ENCODE results near the gene PLCL1.
"Not testable (repeated sequence)": the region's sequence is repeated elsewhere in the genome, so short reads cannot be mapped to it uniquely, and the experiment has no call there.

PLCL1 gene

DNA sequence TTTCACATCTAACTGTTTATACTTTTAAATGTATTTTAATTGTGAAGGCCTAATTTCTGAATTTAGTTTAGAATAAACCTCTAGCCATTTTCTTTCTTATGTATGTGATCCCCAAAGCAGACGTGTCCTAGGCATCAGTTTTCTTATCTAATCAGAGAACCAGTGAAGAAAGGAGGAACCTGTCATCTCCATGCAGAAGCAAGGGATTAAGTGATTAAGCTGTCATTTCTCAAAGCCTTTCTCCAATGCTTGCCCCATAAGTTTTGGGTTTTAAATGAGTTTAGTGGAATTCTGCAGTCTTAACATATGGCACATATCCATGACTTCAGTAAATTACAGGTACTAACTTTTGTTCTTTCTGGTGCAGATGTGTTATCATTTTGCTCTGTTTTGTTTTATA, 190.4 kb downstream of the PLCL1 start:
- Mint-ChIP-seq H3K4me1 (ENCODE audit: low read depth) (peaks cover 23% of the 10 kb centered on the region), H3K4me3 (no peak overlapping the region), H3K9me3 (peaks cover 5% of the 10 kb centered on the region), H3K27me3 (no peaks in the 10 kb centered on the region), H3K36me3 (ENCODE audit: low read depth) (no peaks in the 10 kb centered on the region), H3K27ac (no peak overlapping the region)
- intact Hi-C loops (cut with micrococcal nuclease), result no loop called here

DNA sequence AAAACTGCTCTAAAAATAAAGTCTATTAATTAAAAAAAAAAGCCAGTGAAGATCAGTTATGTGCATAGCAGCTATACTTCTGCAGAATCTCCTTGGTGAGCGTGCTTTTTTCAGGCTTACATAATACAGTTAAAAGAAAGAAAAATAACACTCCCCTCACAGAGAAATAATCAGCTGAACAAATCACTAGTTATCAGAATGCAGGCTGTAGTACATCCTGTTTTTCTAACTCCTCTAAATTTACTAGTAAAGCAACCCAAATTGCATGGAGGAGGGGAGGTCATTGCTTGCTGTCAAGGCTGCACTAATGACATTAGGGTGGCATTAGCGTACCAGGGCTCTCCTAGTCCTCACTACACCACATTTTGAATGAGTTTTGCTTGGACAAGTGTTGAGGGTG, 192.2 kb downstream of the PLCL1 start:
- Mint-ChIP-seq H3K9me3 (no peaks in the 10 kb centered on the region), H3K4me1 (ENCODE audit: low read depth) (peaks cover 17% of the 10 kb centered on the region), H3K4me3 (no peak overlapping the region), H3K27ac (no peak overlapping the region), H3K36me3 (ENCODE audit: low read depth) (no peaks in the 10 kb centered on the region), H3K27me3 (no peaks in the 10 kb centered on the region)
- intact Hi-C loops (cut with micrococcal nuclease), result no loop called here

DNA sequence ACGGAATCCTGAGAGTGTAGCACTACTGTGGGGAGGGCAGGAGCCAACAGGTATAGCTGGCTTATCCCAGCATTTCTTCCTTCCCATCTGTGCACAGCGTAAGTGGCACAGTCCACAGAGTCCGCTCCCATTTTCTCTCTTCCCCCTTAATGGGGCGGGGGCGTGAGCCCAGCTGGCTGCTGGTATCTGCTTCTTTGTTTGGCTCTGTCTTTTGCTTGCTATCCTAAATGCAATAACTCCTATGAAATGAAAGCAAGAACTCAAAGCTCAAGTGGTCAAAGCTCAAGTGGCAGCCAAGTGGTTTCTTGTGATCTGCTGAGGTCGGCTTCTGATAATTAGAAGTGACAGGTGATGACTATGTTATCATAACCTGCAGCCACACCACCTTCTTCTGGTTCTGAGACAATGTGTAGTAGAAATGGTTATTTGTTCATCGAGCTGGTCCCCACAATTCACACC, 192.7 kb downstream of the PLCL1 start:
- no peak overlapping the region for H3K4me3 Mint-ChIP-seq
- H3K4me1 Mint-ChIP-seq (ENCODE audit: low read depth), result peaks cover 16% of the 10 kb centered on the region
- H3K9me3 Mint-ChIP-seq, result no peaks in the 10 kb centered on the region

DNA sequence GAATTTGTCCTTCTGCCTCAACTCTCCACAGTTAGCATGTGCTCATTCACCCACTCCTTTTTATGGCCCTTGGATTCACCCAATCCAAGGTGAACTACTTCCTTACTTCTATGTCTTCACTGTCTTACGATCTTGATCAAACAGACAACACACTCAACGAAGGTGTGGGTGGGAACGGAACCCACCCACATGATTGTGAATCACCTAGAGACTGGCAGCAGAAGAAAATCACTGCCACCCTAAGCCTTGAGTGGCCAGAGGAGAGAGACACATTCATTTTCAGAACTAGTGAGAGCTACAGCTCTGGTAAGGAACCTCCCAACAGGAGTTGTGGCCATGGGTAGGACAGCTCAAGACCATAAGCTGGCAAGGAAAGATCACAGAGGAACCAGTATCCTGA, 194.3 kb downstream of the PLCL1 start:
- intact Hi-C loops (cut with micrococcal nuclease), result no loop called here
- no peaks in the 10 kb centered on the region for H3K36me3 Mint-ChIP-seq (ENCODE audit: low read depth)
- no peak overlapping the region for H3K4me3 Mint-ChIP-seq
- no peaks in the 10 kb centered on the region for H3K27me3 Mint-ChIP-seq
- no peaks in the 10 kb centered on the region for H3K9me3 Mint-ChIP-seq
- peaks cover 10% of the 10 kb centered on the region for H3K4me1 Mint-ChIP-seq (ENCODE audit: low read depth)
- H3K27ac Mint-ChIP-seq, result no peak overlapping the region

More for the DNA sequence above, 192.7 kb downstream of the PLCL1 start:
- H3K36me3 Mint-ChIP-seq (ENCODE audit: low read depth), result no peaks in the 10 kb centered on the region
- no peak overlapping the region for H3K27ac Mint-ChIP-seq
- intact Hi-C loops (cut with micrococcal nuclease), result no loop called here
- no peaks in the 10 kb centered on the region for H3K27me3 Mint-ChIP-seq

DNA sequence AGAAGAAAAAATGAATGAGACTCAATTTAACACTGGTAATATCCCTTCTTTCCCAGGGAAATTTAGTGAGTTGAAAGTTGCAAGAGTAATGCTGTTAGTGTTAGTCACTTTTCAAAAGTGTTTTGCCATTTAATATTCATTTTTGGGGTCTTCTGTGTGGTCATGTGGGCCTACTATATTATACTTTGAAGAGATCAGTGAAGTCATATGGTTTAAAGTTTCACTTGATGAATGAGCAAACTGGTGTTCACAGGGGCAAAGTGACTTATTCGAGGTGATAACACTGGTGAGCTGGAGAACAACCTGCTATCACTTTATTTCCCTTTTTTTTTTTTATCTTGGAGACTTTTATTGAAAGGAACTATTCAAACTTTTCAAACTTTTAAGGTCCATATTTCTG, 196.0 kb downstream of the PLCL1 start:
- H3K9me3 Mint-ChIP-seq, result no peaks in the 10 kb centered on the region
- H3K4me1 Mint-ChIP-seq (ENCODE audit: low read depth), result peaks cover 9% of the 10 kb centered on the region
- H3K36me3 Mint-ChIP-seq (ENCODE audit: low read depth), result no peaks in the 10 kb centered on the region
- H3K27ac Mint-ChIP-seq, result no peak overlapping the region
- intact Hi-C loops (cut with micrococcal nuclease), result no loop called here
- H3K27me3 Mint-ChIP-seq, result no peaks in the 10 kb centered on the region
- H3K4me3 Mint-ChIP-seq, result no peak overlapping the region

DNA sequence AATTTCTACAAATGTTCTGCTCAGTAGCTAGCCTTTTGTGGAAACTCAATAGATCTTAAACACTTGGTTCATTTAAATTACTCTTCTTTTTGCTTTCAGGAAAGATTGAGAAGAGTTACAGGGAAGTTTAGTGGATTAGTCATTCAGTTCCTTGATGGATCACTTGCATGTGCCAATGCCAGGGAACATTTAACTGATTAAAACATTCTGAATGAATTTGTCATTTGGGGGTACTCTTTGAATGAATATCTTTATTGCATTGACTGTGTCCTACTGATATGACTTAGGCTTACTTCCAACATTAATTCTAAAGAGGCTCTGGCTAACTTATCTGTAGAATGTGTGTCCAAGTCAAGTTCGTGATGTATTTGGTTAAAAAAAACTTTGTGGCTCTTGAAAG, 199.8 kb downstream of the PLCL1 start:
- Mint-ChIP-seq H3K27me3 (no peaks in the 10 kb centered on the region), H3K36me3 (ENCODE audit: low read depth) (no peaks in the 10 kb centered on the region), H3K9me3 (no peaks in the 10 kb centered on the region), H3K27ac (no peak overlapping the region), H3K4me3 (no peak overlapping the region), H3K4me1 (ENCODE audit: low read depth) (no peaks in the 10 kb centered on the region)
- intact Hi-C loops (cut with micrococcal nuclease), result no loop called here

DNA sequence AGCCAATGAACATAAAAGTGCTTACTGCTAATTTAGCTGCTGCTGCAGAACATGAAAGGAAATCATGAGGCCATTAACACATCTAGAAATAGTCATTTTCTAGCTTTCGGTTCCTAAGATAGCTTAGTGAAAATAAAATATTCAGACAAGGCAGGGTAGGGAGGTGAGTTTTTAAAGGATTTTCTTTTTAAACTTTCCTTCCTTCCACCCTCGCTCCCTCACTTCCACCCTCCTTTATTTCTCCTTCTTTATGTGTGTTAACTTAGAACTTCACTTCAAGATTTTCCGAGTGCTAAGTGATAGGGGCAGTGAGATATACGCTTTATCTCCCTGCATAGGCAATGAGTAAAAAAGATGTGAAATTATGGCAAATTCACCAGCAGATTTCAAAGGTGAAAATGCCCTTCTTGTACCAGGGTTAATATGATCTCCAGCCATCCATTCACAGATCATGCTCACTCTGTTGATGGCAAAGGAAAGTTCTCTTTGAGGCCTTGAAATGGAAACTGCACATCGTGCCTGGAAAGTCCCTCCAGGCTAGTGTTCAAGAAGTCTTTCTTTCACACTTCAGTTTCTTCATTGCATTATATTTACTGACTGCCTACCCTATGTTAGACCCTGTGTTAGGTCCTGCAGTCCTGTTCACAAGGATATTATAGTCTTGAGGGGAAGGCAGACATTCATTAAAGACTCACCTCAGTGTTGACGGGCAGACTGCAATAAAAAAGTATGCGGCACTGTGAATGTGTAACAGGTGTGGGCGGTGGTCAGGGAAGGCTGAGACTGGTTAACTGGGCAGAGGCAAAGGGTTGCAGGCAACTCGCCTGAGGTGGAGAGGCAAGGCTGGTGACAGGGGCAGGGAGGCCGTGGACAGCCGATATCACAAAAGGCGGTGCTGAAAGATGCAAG, 200.8 kb downstream of the PLCL1 start:
- intact Hi-C loops (cut with micrococcal nuclease), result no loop called here
- Mint-ChIP-seq H3K27me3 (no peaks in the 10 kb centered on the region), H3K4me3 (no peak overlapping the region), H3K27ac (no peak overlapping the region), H3K4me1 (ENCODE audit: low read depth) (no peaks in the 10 kb centered on the region), H3K9me3 (peaks cover 9% of the 10 kb centered on the region), H3K36me3 (ENCODE audit: low read depth) (no peaks in the 10 kb centered on the region)

DNA sequence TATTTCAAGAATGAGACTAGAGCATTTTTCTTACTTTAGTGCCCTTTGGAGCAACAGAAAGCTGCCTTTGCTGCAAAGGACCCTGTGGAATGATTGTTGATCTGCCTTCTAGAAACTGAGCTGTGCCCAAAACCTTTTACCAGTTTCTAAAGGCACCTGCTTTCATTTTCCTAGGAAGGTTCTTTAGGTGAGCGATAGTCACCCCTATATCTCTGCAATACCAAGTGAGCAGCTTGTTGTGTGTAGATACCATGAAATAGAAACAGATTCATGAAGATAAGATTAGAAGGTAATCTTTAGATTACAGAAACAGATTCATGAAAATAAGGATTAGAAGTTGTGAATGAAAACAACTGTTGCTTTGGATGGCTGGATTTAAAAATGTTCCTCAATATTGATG, 202.3 kb downstream of the PLCL1 start:
- Mint-ChIP-seq H3K36me3 (ENCODE audit: low read depth) (no peaks in the 10 kb centered on the region), H3K4me1 (ENCODE audit: low read depth) (no peaks in the 10 kb centered on the region), H3K9me3 (peaks cover 24% of the 10 kb centered on the region), H3K27me3 (no peaks in the 10 kb centered on the region), H3K27ac (no peak overlapping the region), H3K4me3 (no peak overlapping the region)
- intact Hi-C loops (cut with micrococcal nuclease), result no loop called here

DNA sequence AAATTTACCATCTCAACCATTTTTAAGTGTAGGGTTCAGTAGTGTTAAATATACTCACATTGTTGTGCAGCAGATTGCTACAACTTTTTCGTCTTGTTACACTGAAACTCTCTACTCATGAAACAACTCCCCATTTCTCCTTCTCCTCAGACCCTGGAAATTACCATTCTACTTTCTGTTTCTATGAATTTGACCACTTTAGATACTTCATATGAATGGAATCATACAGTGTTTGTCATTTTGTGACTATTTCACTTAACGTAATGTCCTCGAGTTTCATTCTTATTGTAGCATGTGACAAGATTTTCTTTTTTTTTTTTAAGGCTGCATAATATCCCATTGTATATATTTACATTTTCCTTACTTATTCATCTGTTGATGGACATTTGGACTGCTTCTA, 203.8 kb downstream of the PLCL1 start:
- intact Hi-C loops (cut with micrococcal nuclease), result no loop called here
- no peaks in the 10 kb centered on the region for H3K27me3 Mint-ChIP-seq
- H3K9me3 Mint-ChIP-seq, result peaks cover 36% of the 10 kb centered on the region
- H3K27ac Mint-ChIP-seq, result no peak overlapping the region
- H3K4me1 Mint-ChIP-seq (ENCODE audit: low read depth), result no peaks in the 10 kb centered on the region
- no peaks in the 10 kb centered on the region for H3K36me3 Mint-ChIP-seq (ENCODE audit: low read depth)
- no peak overlapping the region for H3K4me3 Mint-ChIP-seq

DNA sequence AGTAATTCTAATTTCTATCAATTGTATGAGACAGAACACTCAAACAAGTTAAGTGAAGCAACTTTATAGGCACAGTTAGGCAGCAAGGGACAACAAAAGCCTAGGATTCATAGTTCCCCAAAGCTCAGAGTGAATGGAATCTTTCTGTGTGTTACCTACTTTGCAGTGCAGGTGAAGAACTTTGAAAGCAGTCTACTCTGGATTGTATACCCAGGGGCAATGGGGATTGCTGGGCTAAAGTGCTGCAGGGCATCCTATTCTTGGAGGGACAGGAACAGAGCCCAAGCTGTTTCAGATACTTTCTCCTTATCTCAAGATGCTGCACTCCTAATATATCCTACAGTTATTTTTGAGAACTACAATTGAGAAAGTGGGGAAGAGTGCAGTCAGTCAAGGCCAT, 207.6 kb downstream of the PLCL1 start:
- Mint-ChIP-seq H3K4me3 (no peak overlapping the region), H3K27me3 (no peaks in the 10 kb centered on the region), H3K4me1 (ENCODE audit: low read depth) (no peaks in the 10 kb centered on the region), H3K27ac (no peak overlapping the region), H3K36me3 (ENCODE audit: low read depth) (no peaks in the 10 kb centered on the region), H3K9me3 (peaks cover 36% of the 10 kb centered on the region)
- intact Hi-C loops (cut with micrococcal nuclease), result no loop called here

DNA sequence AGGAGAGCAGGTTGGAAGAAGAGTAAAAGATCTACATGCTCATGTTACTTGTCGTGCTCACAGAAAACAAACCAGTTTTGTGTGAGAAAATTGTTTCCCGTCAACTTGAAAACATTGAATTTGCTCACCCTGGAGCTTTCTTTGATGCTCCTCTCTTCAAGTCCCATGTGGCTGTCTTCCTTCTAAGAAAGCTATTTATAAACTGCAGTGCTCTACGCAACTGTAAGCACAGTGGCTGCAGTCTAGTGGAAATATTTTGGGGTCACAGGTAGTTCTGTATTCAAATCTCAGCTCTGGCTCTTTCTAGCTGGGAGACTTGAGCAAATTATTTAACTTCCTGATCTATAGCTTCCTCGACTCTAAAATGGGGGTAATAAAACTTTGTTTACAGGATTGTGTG, 211.8 kb downstream of the PLCL1 start:
- no peaks in the 10 kb centered on the region for H3K27me3 Mint-ChIP-seq
- peaks cover 31% of the 10 kb centered on the region for H3K9me3 Mint-ChIP-seq
- intact Hi-C loops (cut with micrococcal nuclease), result no loop called here
- H3K27ac Mint-ChIP-seq, result no peak overlapping the region
- no peak overlapping the region for H3K4me3 Mint-ChIP-seq
- H3K36me3 Mint-ChIP-seq (ENCODE audit: low read depth), result no peaks in the 10 kb centered on the region
- no peaks in the 10 kb centered on the region for H3K4me1 Mint-ChIP-seq (ENCODE audit: low read depth)

DNA sequence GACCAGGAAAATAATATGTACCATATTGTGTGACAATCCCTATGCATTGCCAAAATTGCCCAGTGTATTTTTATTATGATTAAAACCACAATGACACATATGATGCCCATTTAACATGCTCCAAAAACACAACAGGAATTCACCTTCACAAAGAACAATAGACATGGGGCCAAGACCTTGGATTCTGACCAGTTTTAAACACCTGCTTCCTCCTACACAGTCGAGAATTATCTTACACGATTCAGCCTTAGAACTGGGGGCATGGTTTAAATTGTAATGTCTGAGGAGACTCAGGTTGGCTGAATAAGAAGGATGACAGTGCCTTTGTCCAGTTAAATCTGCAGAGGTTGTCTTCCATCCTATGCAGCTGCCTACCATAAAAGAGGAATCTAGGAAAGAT, 212.7 kb downstream of the PLCL1 start:
- Mint-ChIP-seq H3K27ac (no peak overlapping the region), H3K9me3 (peaks cover 25% of the 10 kb centered on the region), H3K4me1 (ENCODE audit: low read depth) (no peaks in the 10 kb centered on the region), H3K27me3 (no peaks in the 10 kb centered on the region), H3K4me3 (no peak overlapping the region), H3K36me3 (ENCODE audit: low read depth) (no peaks in the 10 kb centered on the region)
- intact Hi-C loops (cut with micrococcal nuclease), result no loop called here

DNA sequence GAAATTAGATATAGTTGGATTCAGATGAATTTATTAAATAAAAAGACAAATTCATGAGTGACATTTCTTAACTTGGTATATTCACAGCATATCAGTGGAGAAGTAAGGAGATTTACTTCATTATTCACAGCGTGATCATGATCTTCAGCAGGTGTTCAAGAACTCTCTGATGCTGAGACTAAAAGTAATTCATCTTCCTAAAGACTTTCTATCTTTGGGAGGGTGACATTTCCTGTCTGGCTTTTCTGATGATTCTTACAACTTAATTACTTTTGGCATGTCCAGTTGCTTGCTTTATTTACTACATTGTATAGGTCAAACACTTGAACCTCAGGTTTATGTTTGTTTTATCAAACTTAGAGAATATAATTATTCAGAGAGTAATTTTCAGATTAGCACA, 224.6 kb downstream of the PLCL1 start:
- Mint-ChIP-seq H3K9me3 (no peaks in the 10 kb centered on the region), H3K4me1 (ENCODE audit: low read depth) (no peaks in the 10 kb centered on the region), H3K4me3 (no peak overlapping the region), H3K27ac (no peak overlapping the region), H3K27me3 (peaks cover 2% of the 10 kb centered on the region), H3K36me3 (ENCODE audit: low read depth) (no peaks in the 10 kb centered on the region)
- intact Hi-C loops (cut with micrococcal nuclease), result no loop called here

DNA sequence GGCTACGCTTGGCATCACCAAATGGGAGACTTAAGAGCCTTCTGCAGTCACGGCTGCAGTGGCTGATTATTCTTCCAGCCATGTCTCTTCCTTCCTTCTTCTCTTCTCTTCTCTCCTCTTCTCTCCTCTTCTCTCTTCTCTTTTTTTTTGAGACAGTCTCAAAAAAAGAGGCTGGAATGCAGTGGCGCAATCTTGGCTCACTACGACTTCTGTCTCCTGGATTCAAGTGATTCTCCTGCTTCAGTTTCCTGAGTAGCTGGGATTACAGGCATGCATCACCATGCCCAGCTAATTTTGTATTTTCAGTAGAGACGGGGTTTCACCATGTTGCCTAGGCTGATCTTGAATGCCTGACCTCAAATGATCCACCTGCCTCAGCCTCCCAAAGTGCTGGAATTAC, 225.2 kb downstream of the PLCL1 start:
- intact Hi-C loops (cut with micrococcal nuclease); H3K27ac Mint-ChIP-seq; H3K4me3 Mint-ChIP-seq; H3K36me3 Mint-ChIP-seq (ENCODE audit: low read depth); H3K9me3 Mint-ChIP-seq; H3K4me1 Mint-ChIP-seq (ENCODE audit: low read depth); H3K27me3 Mint-ChIP-seq: not testable (repeated sequence)

DNA sequence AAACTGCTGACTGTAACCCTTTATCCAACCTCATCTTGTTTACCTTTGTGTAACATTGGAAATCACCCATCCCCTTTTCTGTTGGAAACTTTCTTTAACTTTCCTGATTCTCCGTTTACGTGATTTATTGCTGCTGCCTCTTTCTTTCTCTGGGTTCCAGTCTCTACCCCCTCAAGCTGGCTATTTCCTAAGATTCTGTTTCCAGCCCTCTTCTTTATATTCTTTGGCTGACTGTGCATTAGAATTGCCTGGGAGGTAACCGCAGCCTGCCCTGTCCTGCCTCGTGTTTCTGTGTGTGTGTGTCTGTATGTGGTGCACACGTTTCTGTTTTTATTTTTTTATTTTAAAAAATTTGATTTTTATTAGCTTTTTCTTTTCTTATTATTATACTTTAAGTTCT, 229.2 kb downstream of the PLCL1 start:
- intact Hi-C loops (cut with micrococcal nuclease), result no loop called here
- Mint-ChIP-seq H3K4me3 (no peak overlapping the region), H3K36me3 (ENCODE audit: low read depth) (no peaks in the 10 kb centered on the region), H3K4me1 (ENCODE audit: low read depth) (no peaks in the 10 kb centered on the region), H3K27ac (no peak overlapping the region), H3K9me3 (no peaks in the 10 kb centered on the region), H3K27me3 (no peaks in the 10 kb centered on the region)

Measured in dendritic cell treated with granulocyte-macrophage colony-stimulating factor and Interleukin-4, amounts not matched to agents 40 ng/mL and 50 ng/mL, for 4 days (primary cell).